DLD1 (cell line): ENCODE results near the gene RABEP2.

Experiments
- in situ Hi-C: cut with HindIII; loops from 2 replicates; pipeline ENCODE4 v1.10.0; 2017; ENCODE audit warnings: low sequenced_read_pairs

RABEP2 gene

GRCh38 chr16:28863929-28864793 is 60.9 kb downstream of the RABEP2 start:
- in situ Hi-C loops = no loop called here

DNA sequence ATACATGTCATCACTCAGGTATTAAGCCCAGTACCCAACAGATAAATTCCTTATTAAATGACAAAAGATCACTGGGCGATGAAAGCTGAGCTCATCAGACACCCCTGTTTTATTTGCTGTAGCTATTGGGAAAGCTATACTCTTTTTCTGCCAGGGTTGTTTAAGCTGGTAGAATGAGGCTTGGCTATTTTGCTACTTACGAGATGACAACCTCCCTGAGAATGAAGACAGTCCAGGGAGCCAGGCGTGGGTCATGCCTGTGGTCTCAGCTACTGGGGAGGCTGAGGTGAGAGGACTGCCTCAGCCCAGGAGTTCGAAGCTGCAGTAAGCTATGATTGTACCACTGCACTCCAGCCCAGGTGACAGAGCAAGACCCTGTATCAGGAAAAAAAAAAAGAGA is 65.7 kb downstream of the RABEP2 start:
- in situ Hi-C loops = no loop called here

- in situ Hi-C loops = no loop called here
These were observed 66.6 kb downstream of the RABEP2 start for GRCh38 chr16:28858421-28858820.
